ENCODE measurements around the gene C1QTNF6. TPM values are rescaled to one million over a fixed set of nuclear protein-coding genes. Genes with fewer than 3 reads are reported as not detected.

C1QTNF6 gene
- total and polyA plus RNA-seq, 2 donors (not counting 1 experiment from before 2014, with no cell fraction given) = 3.5 to 7.4 TPM

GRCh38 chr22:37194750-37195149, 6.7 kb upstream of the C1QTNF6 start:
- no peak for DNase-seq (ENCODE audit: low read depth in 2 of 2)
- Histone ChIP-seq H2AFZ (ENCODE audit: low read length) (no peak overlapping the region), H3K4me2 (ENCODE audit: extremely low read depth, insufficient read depth, low read length) (no peak overlapping the region), H3K27ac (ENCODE audit: insufficient read depth, low read length) (no peak overlapping the region), H3K9me3 (ENCODE audit: control insufficient read depth, insufficient read depth, low read depth, low read length) (no peaks in the 10 kb centered on the region), H3K4me3 (replicated peaks in 1 of 4; ENCODE audit: control extremely low read depth in 1 of 4, insufficient read depth in 1 of 4, low read depth in 3 of 4, low read length in 4 of 4) (no peak overlapping the region), H3K4me1 (ENCODE audit: control insufficient read depth, extremely low read depth, insufficient read depth, low read length) (peaks cover 21% of the 10 kb centered on the region), H4K20me1 (ENCODE audit: control insufficient read depth, extremely low read depth, insufficient read depth, low read length) (no peaks in the 10 kb centered on the region), H3K9ac (ENCODE audit: insufficient read depth, low read length) (no peak overlapping the region), H3K27me3 (ENCODE audit: control insufficient read depth, insufficient read depth, low read length) (no peaks in the 10 kb centered on the region), H3K36me3 (ENCODE audit: control insufficient read depth, insufficient read depth, low read length) (no peaks in the 10 kb centered on the region), H3K79me2 (ENCODE audit: control insufficient read depth, insufficient read depth, low read length) (no peaks in the 10 kb centered on the region)
- TF ChIP-seq EZH2 (IDR thresholded peaks at IDR 0.05; ENCODE audit: low read length, missing control alignments) (no peak), CTCF (conservative IDR thresholded peaks at IDR 0.05 in 1 of 2, IDR thresholded peaks at IDR 0.05 in 1 of 2; ENCODE audit: low read depth in 1 of 2, low read length in 2 of 2) (no peak)

- H3K27me3 ChIP-seq (ENCODE audit: control insufficient read depth, insufficient read depth, low read length) = no peaks in the 10 kb centered on the region
- no peaks in the 10 kb centered on the region for H3K9me3 ChIP-seq (ENCODE audit: control insufficient read depth, insufficient read depth, low read depth, low read length)
- H2AFZ ChIP-seq (ENCODE audit: low read length) = no peak overlapping the region
- no peaks in the 10 kb centered on the region for H3K79me2 ChIP-seq (ENCODE audit: control insufficient read depth, insufficient read depth, low read length)
- H3K4me3 ChIP-seq (replicated peaks in 1 of 4; ENCODE audit: control extremely low read depth in 1 of 4, insufficient read depth in 1 of 4, low read depth in 3 of 4, low read length in 4 of 4) = no peak overlapping the region
- no peaks in the 10 kb centered on the region for H4K20me1 ChIP-seq (ENCODE audit: control insufficient read depth, extremely low read depth, insufficient read depth, low read length)
- TF ChIP-seq CTCF (conservative IDR thresholded peaks at IDR 0.05 in 1 of 2, IDR thresholded peaks at IDR 0.05 in 1 of 2; ENCODE audit: low read depth in 1 of 2, low read length in 2 of 2) (no peak), EZH2 (IDR thresholded peaks at IDR 0.05; ENCODE audit: low read length, missing control alignments) (no peak)
- H3K27ac ChIP-seq (ENCODE audit: insufficient read depth, low read length) = no peak overlapping the region
- no peak overlapping the region for H3K9ac ChIP-seq (ENCODE audit: insufficient read depth, low read length)
- peaks cover 25% of the 10 kb centered on the region for H3K4me1 ChIP-seq (ENCODE audit: control insufficient read depth, extremely low read depth, insufficient read depth, low read length)
- peak in 1 of 2 donors; percentile 22 for DNase-seq (ENCODE audit: low read depth in 2 of 2)
- no peak overlapping the region for H3K4me2 ChIP-seq (ENCODE audit: extremely low read depth, insufficient read depth, low read length)
- no peaks in the 10 kb centered on the region for H3K36me3 ChIP-seq (ENCODE audit: control insufficient read depth, insufficient read depth, low read length)
Observed at GRCh38 chr22:37193629-37194191, 5.7 kb upstream of the C1QTNF6 start.

- no peak for DNase-seq (ENCODE audit: low read depth in 2 of 2)
- no peak overlapping the region for H3K4me2 ChIP-seq (ENCODE audit: extremely low read depth, insufficient read depth, low read length)
- H3K79me2 ChIP-seq (ENCODE audit: control insufficient read depth, insufficient read depth, low read length) = no peaks in the 10 kb centered on the region
- H4K20me1 ChIP-seq (ENCODE audit: control insufficient read depth, extremely low read depth, insufficient read depth, low read length) = no peaks in the 10 kb centered on the region
- no peaks in the 10 kb centered on the region for H3K9me3 ChIP-seq (ENCODE audit: control insufficient read depth, insufficient read depth, low read depth, low read length)
- H3K27me3 ChIP-seq (ENCODE audit: control insufficient read depth, insufficient read depth, low read length) = no peaks in the 10 kb centered on the region
- H3K36me3 ChIP-seq (ENCODE audit: control insufficient read depth, insufficient read depth, low read length) = no peaks in the 10 kb centered on the region
- H3K4me1 ChIP-seq (ENCODE audit: control insufficient read depth, extremely low read depth, insufficient read depth, low read length) = peaks cover 28% of the 10 kb centered on the region
- TF ChIP-seq CTCF (conservative IDR thresholded peaks at IDR 0.05 in 1 of 2, IDR thresholded peaks at IDR 0.05 in 1 of 2; ENCODE audit: low read depth in 1 of 2, low read length in 2 of 2) (no peak), EZH2 (IDR thresholded peaks at IDR 0.05; ENCODE audit: low read length, missing control alignments) (no peak)
- H3K4me3 ChIP-seq (replicated peaks in 1 of 4; ENCODE audit: control extremely low read depth in 1 of 4, insufficient read depth in 1 of 4, low read depth in 3 of 4, low read length in 4 of 4) = no peak overlapping the region
- no peak overlapping the region for H2AFZ ChIP-seq (ENCODE audit: low read length)
- H3K27ac ChIP-seq (ENCODE audit: insufficient read depth, low read length) = no peak overlapping the region
- H3K9ac ChIP-seq (ENCODE audit: insufficient read depth, low read length) = no peak overlapping the region
Observed at GRCh38 chr22:37192741-37193140, 4.7 kb upstream of the C1QTNF6 start.

Data from fibroblast of lung (primary cell).